HEK293T (cell line): ENCODE results near the gene RFLNA.

Experiments
- ELF4 ChIP-seq: fragments of 450-650 bp; IDR thresholded peaks from 2 replicates; pipeline ENCODE4 v1.6.1; 2017; ENCODE audit warnings: antibody characterized with exemption
- FOXM1 ChIP-seq: fragments of 450-650 bp; IDR thresholded peaks from 2 replicates; pipeline ENCODE4 v1.6.1; 2017; ENCODE audit warnings: mild to moderate bottlenecking, borderline replicate concordance

GRCh38 chr12:124361074-124361970 is 66.4 kb downstream of the RFLNA start:
- TF ChIP-seq ELF4 (no peak), FOXM1 (no peak)
